Measurements from ENCODE around the gene PARP8.

PARP8 gene

GRCh38 chr5:50703367-50703666 is 36.9 kb downstream of the PARP8 start:
- no peak for TF ChIP-seq CTCF (conservative IDR thresholded peaks at IDR 0.05; ENCODE audit: low read depth, low read length)
- DNase-seq (ENCODE audit: low read depth), result no peak

GRCh38 chr5:50704730-50705129 is 38.3 kb downstream of the PARP8 start:
- no peak overlapping the region for H3K4me3 ChIP-seq (ENCODE audit: low read length)
- DNase-seq (ENCODE audit: low read depth), result no peak
- TF ChIP-seq CTCF (conservative IDR thresholded peaks at IDR 0.05; ENCODE audit: low read depth, low read length), result no peak

More at GRCh38 chr5:50703367-50703666, 36.9 kb downstream of the PARP8 start:
- H3K4me3 ChIP-seq (ENCODE audit: low read length), result no peak overlapping the region

DNA sequence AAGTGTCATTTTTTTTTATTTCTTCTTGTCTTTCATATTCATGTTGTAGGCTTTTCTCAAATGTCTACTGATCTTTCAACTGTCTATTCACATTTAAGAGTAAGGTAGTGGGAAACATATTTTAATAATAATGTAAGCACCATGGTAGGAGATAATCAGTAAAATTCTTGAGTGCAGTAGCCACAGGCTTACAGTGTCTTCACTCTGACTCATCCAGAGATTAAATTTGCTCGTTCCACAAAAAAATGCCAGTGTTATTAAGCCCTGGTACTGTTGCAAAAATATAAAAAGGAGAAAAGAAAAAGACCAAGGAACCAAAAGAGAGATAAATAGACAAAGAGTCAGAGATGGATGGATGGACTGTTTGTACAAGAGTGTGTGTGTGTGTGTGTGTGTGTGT is 43.0 kb downstream of the PARP8 start:
- no peak for TF ChIP-seq CTCF (conservative IDR thresholded peaks at IDR 0.05; ENCODE audit: low read depth, low read length)
- no peak overlapping the region for H3K4me3 ChIP-seq (ENCODE audit: low read length)
- no peak for DNase-seq (ENCODE audit: low read depth)

GRCh38 chr5:50710838-50711237 is 44.4 kb downstream of the PARP8 start:
- no peak for DNase-seq (ENCODE audit: low read depth)
- no peak for TF ChIP-seq CTCF (conservative IDR thresholded peaks at IDR 0.05; ENCODE audit: low read depth, low read length)
- H3K4me3 ChIP-seq (ENCODE audit: low read length), result no peak overlapping the region

DNA sequence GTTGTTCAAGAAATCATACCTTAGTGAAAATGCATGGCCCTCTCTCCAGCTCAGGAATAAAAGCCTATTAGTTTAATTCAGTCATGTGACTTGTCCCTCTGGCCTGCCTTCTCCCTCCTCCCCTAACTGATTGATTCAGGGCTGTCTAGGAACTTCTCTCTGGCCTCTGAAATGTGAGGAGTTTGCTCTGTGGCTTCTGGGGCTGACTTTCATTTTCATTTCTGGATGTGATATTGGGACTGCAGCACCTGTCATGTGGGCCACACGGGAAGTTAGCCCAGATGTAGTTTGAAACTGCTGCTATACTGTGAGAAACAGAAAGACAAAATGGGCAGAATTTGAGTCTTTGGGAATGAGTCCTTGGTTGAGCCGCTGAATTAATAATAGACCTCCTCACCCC is 44.8 kb downstream of the PARP8 start:
- TF ChIP-seq CTCF (conservative IDR thresholded peaks at IDR 0.05; ENCODE audit: low read depth, low read length), result no peak
- DNase-seq (ENCODE audit: low read depth), result no peak
- H3K4me3 ChIP-seq (ENCODE audit: low read length), result no peak overlapping the region

DNA sequence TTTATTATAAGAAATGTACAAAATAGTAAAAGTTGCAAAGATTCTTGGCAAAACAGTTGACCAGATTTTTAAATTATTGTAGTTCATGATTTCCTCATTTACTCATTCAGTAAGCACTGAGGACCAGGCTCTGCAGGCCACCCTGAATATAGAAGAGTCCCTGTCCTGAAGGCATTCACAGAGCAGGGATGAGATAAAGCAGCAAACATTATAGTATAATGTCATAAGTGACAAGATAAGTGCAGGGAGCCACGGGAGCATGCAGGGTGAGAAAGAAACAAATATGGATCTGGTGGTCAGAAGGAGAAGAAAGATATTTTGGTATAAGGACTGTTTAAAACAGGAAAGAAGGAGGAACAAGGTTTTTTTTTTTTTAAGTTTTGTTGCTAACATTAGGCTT is 46.0 kb downstream of the PARP8 start:
- H3K4me3 ChIP-seq (ENCODE audit: low read length), result no peak overlapping the region
- no peak for TF ChIP-seq CTCF (conservative IDR thresholded peaks at IDR 0.05; ENCODE audit: low read depth, low read length)
- no peak for DNase-seq (ENCODE audit: low read depth)

- no peak for DNase-seq (ENCODE audit: low read depth)
- no peak overlapping the region for H3K4me3 ChIP-seq (ENCODE audit: low read length)
- TF ChIP-seq CTCF (conservative IDR thresholded peaks at IDR 0.05; ENCODE audit: low read depth, low read length), result no peak
These were observed 48.6 kb downstream of the PARP8 start for GRCh38 chr5:50715001-50715400.

Data from retinal pigment epithelial cell (primary cell).